ENCODE results near the gene SLC6A15. TPM values are rescaled to one million over a fixed set of nuclear protein-coding genes. Genes with fewer than 3 reads are reported as not detected.

Gene SLC6A15
- polyA plus RNA-seq, 2 donors = 2.0 to 2.6 TPM

- Histone ChIP-seq H3K4me1 (ENCODE audit: control insufficient read depth in 2 of 2, insufficient read depth in 2 of 2, low read length in 1 of 2) (no peaks in the 10 kb centered on the region), H3K4me3 (ENCODE audit: low read depth in 1 of 2, low read length in 2 of 2) (no peak overlapping the region), H3K9me3 (ENCODE audit: control insufficient read depth in 2 of 2, insufficient read depth in 1 of 2, low read depth in 1 of 2, low read length in 1 of 2) (no peaks in the 10 kb centered on the region), H3K36me3 (ENCODE audit: control insufficient read depth in 2 of 2, insufficient read depth in 2 of 2, low read length in 1 of 2) (no peaks in the 10 kb centered on the region), H3K27ac (ENCODE audit: low read depth in 2 of 2, low read length in 1 of 2) (no peak overlapping the region), H3K27me3 (ENCODE audit: control insufficient read depth in 1 of 2, insufficient read depth in 2 of 2, low read length in 2 of 2) (no peaks in the 10 kb centered on the region)
- WGBS, 2 donors = 91 to 93% methylated on average over 4 of the region's 4 CpGs
Measured at GRCh38 chr12:84814664-84815245, 97.8 kb downstream of the SLC6A15 start.

GRCh38 chr12:84813780-84814663 is 98.6 kb downstream of the SLC6A15 start:
- Histone ChIP-seq H3K4me3 (ENCODE audit: low read depth in 1 of 2, low read length in 2 of 2) (no peak overlapping the region), H3K4me1 (ENCODE audit: control insufficient read depth in 2 of 2, insufficient read depth in 2 of 2, low read length in 1 of 2) (no peaks in the 10 kb centered on the region)
- 88 to 89% methylated on average over 1 of the region's 1 CpG for WGBS, 2 donors

DNA sequence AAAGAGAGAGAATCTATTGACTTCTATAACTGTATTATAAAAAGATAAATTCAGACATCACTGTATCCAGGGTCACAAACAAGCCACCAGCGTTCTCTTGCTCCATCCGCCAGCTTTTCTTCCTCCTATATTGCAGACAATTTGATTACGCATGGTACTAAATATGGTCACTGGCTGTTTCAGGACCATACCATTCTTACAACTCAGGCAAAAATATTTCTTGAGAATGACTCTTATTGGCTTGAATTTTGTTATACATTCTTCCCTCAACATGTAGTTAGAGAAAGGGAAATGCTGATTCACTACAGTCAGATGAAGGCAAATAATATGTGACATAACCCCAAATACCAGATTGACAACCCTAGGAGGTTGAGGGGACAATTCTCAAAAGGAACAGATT is 101.3 kb downstream of the SLC6A15 start:
- no peak overlapping the region for H3K27ac ChIP-seq (ENCODE audit: low read depth in 2 of 2, low read length in 1 of 2)
- no peaks in the 10 kb centered on the region for H3K36me3 ChIP-seq (ENCODE audit: control insufficient read depth in 2 of 2, insufficient read depth in 2 of 2, low read length in 1 of 2)
- no peak overlapping the region for H3K4me3 ChIP-seq (ENCODE audit: low read depth in 1 of 2, low read length in 2 of 2)
- WGBS, 2 donors = 80 to 93% methylated on average over 3 of the region's 3 CpGs
- no peaks in the 10 kb centered on the region for H3K27me3 ChIP-seq (ENCODE audit: control insufficient read depth in 1 of 2, insufficient read depth in 2 of 2, low read length in 2 of 2)
- H3K4me1 ChIP-seq (ENCODE audit: control insufficient read depth in 2 of 2, insufficient read depth in 2 of 2, low read length in 1 of 2) = no peaks in the 10 kb centered on the region
- no peaks in the 10 kb centered on the region for H3K9me3 ChIP-seq (ENCODE audit: control insufficient read depth in 2 of 2, insufficient read depth in 1 of 2, low read depth in 1 of 2, low read length in 1 of 2)

More at GRCh38 chr12:84813780-84814663, 98.6 kb downstream of the SLC6A15 start:
- Histone ChIP-seq H3K27me3 (ENCODE audit: control insufficient read depth in 1 of 2, insufficient read depth in 2 of 2, low read length in 2 of 2) (no peaks in the 10 kb centered on the region), H3K9me3 (ENCODE audit: control insufficient read depth in 2 of 2, insufficient read depth in 1 of 2, low read depth in 1 of 2, low read length in 1 of 2) (no peaks in the 10 kb centered on the region), H3K36me3 (ENCODE audit: control insufficient read depth in 2 of 2, insufficient read depth in 2 of 2, low read length in 1 of 2) (no peaks in the 10 kb centered on the region), H3K27ac (ENCODE audit: low read depth in 2 of 2, low read length in 1 of 2) (no peak overlapping the region)

GRCh38 chr12:84810611-84811010 is 102.0 kb downstream of the SLC6A15 start:
- Histone ChIP-seq H3K4me3 (ENCODE audit: low read depth in 1 of 2, low read length in 2 of 2) (no peak overlapping the region), H3K9me3 (ENCODE audit: control insufficient read depth in 2 of 2, insufficient read depth in 1 of 2, low read depth in 1 of 2, low read length in 1 of 2) (no peaks in the 10 kb centered on the region), H3K27me3 (ENCODE audit: control insufficient read depth in 1 of 2, insufficient read depth in 2 of 2, low read length in 2 of 2) (no peaks in the 10 kb centered on the region), H3K27ac (ENCODE audit: low read depth in 2 of 2, low read length in 1 of 2) (no peak overlapping the region), H3K4me1 (ENCODE audit: control insufficient read depth in 2 of 2, insufficient read depth in 2 of 2, low read length in 1 of 2) (no peaks in the 10 kb centered on the region), H3K36me3 (ENCODE audit: control insufficient read depth in 2 of 2, insufficient read depth in 2 of 2, low read length in 1 of 2) (no peaks in the 10 kb centered on the region)
- WGBS, 2 donors = 88 to 92% methylated on average over 1 of the region's 1 CpG

Other genes starting within 250 kb of the SLC6A15 start
- under 1 TPM in 1 of 2 donors, not detected in 1; 0.05 TPM for gene TSPAN19, start 123.5 kb upstream of the SLC6A15 start, polyA plus RNA-seq
- gene LRRIQ1, start 123.6 kb upstream of the SLC6A15 start, polyA plus RNA-seq = under 1 TPM; 0.05 to 0.16 TPM

Data from esophagus (tissue), 2 donors.